ENCODE measurements around the gene HCN2.
"Not testable (repeated sequence)": the region's sequence is repeated elsewhere in the genome, so short reads cannot be mapped to it uniquely, and the experiment has no call there.

Gene HCN2

DNA sequence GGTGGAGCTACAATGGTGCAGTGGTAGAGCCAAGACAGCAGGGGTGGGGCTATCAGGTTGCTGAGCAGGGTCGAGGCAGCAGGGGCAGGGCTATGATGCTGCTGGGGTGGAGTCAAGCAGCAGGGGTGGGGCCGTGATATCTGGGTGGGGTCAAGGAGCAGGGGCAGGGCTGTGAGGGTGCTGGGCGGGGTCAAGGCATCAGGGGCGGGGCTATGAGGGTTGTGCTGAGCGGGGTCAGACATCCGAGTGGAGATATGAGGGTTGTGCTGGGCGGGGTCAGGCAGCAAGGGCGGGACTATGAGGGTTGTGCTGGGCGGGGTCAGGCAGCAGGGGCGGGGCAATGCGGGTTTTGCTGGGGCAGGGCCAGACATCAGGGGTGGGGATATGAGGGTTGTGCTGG lies 14.7 kb downstream of the HCN2 start:
- DNase-seq (ENCODE audit: low read depth in 2 of 2) = no peak

DNA sequence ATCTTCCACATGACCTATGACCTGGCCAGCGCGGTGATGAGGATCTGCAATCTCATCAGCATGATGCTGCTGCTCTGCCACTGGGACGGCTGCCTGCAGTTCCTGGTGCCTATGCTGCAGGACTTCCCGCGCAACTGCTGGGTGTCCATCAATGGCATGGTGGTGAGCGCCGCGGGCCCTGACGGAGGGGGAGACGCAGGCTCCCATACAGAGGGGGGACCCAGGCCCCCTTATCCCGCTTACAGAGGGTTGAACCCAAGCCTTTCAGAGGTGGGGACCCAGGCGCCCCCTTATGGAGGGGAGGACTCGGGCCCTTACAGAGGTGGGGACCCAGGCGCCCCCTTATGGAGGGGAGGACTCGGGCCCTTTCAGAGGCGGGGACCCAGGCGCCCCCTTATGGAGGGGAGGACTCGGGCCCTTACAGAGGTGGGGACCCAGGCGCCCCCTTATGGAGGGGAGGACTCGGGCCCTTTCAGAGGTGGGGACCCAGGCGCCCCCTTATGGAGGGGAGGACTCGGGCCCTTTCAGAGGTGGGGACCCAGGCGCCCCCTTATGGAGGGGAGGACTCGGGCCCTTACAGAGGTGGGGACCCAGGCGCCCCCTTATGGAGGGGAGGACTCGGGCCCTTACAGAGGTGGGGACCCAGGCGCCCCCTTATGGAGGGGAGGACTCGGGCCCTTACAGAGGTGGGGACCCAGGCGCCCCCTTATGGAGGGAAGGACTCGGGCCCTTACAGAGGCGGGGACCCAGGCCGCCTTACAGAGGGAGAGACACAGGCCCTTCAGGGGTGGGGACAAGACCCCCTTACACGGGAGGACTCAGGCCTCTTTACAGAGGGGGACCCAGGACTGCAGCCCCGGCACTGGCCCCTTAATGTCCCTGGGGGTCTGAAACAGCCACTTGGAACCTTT lies 15.6 kb downstream of the HCN2 start:
- DNase-seq (ENCODE audit: low read depth in 2 of 2) = not testable (repeated sequence)

DNA sequence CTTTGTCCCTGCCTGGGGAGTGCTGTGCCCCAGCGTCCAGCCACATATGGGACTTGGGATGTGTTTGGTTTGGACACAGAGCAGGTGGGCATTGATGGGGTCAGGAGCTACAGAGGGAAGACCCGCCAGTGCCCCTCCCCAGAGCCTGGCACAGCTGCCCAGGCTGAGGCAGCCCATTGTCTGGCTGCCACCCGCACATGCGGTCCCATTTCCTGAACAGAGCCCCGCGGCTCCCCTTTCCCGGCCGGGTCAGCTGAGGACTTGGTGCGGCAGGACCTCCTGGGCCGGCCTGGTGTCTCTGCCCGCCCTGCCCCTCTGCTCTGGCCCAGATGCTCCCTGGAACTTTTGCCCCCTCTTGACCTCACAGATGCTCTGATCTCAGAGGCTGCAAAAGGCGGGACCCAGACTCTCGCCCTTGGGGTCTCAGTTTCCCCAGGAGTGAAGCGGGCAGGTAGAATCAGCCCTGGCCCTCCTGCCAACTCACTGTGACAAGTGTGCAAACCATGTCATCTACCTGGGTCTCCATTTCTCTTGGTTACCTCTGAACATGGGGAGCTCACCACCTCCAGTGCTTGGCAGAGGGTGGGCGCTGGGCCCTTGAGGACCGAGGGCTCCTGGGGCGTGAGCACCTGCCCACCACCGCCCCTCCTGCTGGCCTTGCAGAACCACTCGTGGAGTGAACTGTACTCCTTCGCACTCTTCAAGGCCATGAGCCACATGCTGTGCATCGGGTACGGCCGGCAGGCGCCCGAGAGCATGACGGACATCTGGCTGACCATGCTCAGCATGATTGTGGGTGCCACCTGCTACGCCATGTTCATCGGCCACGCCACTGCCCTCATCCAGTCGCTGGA lies 17.8 kb downstream of the HCN2 start:
- no peak for DNase-seq (ENCODE audit: low read depth in 2 of 2)

DNA sequence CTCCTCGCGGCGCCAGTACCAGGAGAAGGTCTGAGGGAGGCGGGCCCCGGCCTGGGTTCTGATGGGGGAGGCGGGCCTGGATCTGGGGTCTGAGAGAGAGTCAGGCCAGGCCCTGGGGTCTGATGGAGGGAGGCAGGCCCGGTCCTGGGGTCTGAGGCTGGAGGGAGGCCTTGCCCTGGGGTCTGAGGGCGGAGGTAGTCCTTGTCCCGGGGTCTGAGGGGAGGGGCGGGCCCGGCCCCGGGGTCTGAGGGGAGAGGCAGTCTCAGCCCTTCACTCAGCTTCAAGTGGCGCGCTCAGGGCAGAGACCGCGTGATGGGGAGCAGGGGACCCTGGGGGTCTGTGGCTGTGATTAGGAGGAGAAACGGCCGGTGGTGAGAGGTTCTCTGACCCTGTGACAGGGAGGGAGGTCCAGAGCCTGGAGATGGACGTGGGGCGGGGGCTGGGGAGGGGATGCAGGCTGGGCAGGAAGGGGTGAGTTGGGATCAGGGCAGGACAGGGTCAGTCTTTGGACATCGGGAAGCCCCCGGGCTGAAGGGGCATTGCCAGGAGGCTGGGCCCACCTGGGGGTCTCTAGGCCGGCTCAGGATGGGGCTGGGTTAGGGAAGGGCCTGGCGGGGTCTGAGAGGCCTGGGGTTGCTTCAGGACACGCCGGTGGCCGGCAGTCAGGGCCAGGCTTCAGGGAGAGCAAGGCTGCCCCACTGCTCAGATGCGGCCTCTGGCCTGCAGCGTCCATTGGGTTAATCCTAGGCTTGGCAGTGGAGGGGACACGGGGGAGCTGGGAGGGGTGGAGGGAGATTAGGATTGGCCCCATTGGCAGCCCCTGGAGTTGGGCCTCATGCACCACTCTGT lies 18.7 kb downstream of the HCN2 start:
- no peak for DNase-seq (ENCODE audit: low read depth in 2 of 2)

DNA sequence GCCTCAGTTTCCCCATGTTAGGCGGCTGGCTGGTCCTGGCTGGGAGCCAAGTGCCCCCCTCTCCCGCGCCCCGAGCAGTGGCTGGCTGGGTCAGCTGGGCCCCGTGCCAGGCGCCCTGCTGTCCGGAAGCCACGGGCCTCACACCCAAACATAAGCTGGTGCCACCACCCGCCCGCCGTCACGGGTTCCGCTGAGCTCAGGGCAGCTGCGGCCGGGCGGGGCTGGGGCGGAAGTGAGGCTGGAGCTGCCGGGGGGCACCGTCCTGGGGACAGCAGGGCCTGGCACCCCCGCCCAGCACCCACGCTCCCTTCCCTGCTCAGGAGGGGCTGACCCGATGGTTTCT lies 19.3 kb downstream of the HCN2 start:
- no peak for DNase-seq (ENCODE audit: low read depth in 2 of 2)

DNA sequence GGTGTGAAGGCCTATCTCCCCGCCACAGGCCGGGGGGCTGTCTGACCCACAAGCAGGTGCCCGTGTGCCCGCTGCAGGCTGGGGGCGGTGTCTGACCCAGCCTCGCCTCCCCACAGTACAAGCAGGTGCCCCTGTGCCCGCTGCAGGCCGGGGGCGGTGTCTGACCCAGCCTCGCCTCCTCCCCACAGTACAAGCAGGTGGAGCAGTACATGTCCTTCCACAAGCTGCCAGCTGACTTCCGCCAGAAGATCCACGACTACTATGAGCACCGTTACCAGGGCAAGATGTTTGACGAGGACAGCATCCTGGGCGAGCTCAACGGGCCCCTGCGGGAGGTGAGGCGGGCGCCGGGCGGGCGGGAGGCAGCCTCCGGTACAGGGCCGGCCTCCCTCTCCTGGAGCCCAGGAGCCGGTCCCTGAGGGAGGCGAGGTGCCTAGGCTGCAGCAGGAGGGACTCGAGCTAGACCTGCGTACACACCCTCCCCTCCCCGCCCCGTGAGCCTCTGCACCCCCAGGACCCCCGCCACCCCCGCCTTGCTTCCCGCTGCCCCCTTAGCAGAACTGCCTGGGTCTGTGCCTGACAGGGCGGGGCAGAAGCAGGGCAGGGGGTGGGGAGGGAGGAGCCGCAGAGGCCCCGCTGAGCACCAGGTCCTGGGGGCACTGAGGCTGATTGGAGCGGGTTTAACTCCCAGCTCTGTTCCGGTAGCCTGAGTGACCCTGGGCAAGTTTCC lies 20.6 kb downstream of the HCN2 start:
- DNase-seq (ENCODE audit: low read depth in 2 of 2) = no peak

DNA sequence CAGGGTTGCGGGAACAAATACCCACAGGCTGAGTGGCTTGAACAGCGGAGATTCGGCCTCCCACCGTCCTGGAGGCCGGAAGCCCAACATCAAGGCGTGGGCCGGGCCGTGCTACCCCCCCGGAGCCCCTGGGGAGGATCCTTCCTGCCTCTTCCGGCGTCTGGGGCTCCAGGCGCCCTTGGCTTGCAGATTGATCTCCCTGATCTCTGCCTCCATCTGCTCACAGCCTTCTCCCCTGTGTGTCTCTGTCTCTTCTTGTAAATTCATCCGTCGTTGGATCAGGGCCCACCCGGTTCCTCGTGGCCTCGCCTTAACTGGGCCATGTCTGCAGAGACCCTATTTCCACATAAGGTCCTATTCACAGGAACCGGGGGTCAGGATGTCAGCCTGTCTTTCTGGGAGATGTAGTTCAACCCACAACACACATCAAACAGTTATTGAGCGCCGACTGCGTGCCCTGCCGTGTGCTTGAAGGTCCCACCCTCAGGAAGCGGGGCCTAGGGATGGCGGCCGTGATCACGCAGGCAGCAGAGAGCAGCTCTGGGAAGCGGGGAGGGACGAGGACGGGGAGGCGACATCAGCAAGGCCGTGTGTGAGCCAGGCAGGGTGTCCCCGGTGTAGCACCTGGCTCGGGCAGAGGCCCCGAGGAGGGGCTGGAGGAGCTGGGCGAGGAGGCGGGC lies 21.3 kb downstream of the HCN2 start:
- peak; percentile 55 to 56 for DNase-seq (ENCODE audit: low read depth in 2 of 2)

DNA sequence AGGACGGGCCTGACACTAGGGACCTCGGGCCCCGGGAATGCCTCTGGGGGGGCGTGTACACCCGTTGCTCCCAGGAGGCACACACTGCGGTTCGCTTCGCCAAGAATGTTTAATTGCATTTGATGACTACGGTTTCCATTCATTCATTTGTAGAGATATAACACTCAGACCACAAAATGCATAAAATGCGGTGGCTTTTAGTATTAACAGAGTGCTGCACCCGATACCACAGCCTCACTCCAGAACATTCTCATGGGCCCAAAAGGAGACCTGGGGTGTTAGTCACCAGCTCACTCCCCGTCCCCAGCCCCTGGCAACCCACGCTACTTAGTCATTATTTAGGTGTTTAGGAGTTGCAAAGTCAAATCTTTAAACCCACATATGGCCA lies 21.8 kb downstream of the HCN2 start:
- peak; percentile 93 for DNase-seq (ENCODE audit: low read depth in 2 of 2)

DNA sequence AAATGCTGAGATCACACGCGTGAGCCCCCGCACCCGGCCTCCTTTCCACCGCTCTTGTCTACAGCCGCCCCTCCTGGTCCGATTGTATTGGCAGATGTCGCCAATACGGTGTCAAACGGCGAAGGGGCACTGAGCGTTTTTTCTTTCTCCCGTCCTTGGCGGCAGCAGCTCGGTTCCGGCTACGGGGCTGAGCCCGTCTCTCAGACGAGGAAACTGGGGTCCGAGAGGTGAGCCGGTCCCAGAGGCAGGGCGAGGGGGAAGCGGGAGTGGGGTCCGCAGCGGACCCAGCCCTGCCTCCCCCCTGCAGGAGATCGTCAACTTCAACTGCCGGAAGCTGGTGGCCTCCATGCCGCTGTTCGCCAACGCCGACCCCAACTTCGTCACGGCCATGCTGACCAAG lies 23.3 kb downstream of the HCN2 start:
- no peak for DNase-seq (ENCODE audit: low read depth in 2 of 2)

DNA sequence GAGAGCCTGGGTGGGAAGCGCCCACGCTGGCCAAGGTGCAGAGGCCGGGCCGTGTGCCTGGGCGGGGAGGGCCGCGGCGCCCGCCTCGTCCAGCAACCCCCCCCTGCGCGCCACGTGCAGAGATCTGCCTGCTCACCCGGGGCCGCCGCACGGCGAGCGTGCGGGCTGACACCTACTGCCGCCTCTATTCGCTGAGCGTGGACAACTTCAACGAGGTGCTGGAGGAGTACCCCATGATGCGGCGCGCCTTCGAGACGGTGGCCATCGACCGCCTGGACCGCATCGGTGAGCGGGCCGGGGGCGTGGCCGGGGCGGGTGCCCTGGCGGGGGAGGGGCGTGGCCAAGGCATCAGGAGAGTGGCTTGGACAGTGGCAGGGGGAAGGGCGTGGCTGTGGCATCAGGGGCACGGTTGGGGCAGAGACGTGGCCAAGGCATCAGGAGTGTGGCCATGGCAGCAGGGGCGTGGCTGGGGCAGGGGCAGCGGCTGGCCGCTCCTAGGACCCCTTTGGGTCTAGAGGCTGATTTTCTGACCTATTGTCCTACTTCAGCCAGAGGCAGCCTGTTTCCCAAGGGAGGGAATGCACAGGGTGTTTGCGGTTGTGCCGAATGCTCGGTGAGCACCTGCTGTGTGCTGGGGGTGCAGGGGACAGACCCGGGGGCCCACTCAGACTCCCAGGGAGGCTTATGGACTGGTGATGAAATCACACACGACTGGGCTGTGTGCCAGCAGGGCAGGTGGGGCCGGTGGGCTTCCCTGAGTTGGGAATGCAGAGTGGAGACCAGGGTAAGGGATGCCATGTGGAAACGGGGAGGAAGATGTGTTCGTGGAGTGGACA lies 24.3 kb downstream of the HCN2 start:
- no peak for DNase-seq (ENCODE audit: low read depth in 2 of 2)

DNA sequence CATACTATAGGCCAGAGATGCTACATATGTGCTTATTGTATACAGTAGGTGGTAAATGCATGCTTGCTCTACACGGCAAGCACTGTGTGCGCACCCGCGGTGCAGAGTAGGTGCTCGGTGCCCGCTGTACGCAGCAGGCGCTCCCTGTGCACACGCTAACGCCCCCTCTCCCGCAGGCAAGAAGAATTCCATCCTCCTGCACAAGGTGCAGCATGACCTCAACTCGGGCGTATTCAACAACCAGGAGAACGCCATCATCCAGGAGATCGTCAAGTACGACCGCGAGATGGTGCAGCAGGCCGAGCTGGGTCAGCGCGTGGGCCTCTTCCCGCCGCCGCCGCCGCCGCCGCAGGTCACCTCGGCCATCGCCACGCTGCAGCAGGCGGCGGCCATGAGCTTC lies 25.9 kb downstream of the HCN2 start:
- no peak for DNase-seq (ENCODE audit: low read depth in 2 of 2)

DNA sequence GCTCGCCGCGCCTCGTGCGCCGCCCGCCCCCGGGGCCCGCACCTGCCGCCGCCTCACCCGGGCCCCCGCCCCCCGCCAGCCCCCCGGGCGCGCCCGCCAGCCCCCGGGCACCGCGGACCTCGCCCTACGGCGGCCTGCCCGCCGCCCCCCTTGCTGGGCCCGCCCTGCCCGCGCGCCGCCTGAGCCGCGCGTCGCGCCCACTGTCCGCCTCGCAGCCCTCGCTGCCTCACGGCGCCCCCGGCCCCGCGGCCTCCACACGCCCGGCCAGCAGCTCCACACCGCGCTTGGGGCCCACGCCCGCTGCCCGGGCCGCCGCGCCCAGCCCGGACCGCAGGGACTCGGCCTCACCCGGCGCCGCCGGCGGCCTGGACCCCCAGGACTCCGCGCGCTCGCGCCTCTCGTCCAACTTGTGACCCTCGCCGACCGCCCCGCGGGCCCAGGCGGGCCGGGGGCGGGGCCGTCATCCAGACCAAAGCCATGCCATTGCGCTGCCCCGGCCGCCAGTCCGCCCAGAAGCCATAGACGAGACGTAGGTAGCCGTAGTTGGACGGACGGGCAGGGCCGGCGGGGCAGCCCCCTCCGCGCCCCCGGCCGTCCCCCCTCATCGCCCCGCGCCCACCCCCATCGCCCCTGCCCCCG lies 26.5 kb downstream of the HCN2 start:
- no peak for DNase-seq (ENCODE audit: low read depth in 2 of 2)

DNA sequence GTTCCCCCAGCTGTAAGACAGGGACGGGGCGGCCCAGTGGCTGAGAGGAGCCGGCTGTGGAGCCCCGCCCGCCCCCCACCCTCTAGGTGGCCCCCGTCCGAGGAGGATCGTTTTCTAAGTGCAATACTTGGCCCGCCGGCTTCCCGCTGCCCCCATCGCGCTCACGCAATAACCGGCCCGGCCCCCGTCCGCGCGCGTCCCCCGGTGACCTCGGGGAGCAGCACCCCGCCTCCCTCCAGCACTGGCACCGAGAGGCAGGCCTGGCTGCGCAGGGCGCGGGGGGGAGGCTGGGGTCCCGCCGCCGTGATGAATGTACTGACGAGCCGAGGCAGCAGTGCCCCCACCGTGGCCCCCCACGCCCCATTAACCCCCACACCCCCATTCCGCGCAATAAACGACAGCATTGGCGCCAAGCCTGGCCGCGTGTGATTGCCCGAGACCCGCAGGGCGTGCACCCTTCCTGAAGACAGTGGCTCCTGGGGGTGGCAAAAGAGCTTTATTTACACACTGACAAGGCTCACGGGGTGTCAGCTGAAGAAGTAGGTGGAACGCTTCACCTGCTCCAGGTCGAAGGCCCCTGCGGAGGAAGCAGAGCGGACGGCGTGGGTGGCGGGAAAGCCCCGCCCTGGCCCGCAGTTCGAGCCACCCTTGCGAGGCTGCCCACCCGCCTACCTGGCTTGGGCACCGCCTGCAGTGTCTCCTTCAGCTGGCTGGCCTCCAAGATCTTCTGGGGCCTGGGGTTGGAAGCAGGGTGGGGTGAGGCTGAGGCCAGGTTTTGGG lies 27.3 kb downstream of the HCN2 start:
- DNase-seq (ENCODE audit: low read depth in 2 of 2) = no peak

DNA sequence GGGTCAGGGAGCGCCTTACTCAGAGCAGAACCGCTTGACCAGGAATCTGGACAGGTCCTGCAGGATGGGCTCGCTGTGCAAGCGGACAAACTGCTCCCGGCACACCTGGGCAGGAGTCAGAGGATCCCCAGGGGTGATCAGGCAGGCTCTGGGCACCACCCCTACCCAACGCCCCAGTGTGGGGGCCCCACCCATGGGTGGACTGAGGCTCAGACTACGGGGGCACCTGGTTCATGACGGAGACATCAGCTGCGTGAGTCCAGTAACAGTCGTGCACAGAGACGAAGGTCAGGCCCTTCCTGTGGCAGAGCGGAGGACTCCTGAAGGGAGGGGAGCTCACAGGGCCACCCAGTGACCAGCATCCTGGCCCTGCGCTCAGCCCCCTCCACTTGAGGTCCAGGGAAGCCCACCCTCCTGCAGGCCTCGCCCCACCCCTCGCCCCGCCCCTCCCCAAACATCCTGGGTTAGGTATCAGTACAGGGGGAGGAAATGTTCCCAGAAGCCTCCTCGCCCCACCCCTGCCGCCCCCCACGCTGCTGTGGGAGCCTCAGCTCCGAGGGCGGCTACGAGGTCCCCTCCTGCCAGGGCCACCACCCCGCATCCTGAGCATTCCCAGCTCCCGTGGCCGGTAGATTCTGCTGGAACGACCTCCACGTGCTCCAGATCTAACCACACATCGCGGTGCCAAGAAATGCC lies 28.0 kb downstream of the HCN2 start:
- DNase-seq (ENCODE audit: low read depth in 2 of 2) = no peak

DNA sequence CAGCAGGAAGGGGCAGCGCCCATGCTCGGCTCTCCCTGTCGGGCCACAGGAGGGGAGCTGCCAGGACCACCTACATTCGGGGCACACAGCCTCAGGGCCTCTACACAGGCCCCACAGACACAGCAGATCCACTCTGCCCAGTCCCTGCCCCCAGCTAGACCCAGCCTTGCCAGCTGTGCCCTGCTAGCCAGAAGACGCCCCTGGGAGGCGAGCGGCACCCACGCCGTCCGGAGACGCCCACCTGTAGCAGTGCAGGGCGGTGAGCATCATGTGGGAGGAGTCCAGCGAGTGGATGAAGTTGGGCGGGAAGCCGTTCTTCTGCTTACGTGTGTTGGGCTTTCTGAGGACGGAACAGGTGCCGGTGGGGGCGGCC lies 28.6 kb downstream of the HCN2 start:
- DNase-seq (ENCODE audit: low read depth in 2 of 2) = no peak

DNA sequence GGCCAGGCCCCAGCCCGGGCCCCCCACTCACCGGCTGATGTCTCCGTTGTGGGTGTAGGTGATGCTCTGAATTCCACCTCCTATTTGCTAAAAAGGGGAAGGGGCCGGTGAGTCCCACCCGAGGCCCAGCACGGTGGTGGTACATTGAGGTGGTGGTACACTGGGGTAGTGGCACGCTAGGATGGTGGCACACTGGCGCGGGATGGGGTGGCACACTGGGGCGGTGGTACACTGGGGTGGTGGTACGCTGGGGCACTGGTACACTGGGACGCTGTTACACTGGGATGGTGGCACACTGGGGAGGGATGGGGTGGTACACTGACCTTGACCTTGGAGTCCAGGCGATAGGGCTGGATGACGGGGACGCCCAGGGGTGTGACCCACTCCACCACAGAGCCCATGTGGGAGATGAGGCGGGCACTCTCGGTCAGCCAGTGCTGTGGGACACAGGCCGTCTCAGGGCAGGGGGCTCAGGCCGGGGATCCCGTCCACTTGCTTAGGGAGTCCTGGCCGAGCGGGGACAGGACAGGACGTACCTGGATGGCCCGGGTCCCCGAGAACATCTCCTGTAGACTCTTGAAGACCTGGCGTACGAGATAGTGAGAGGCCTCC lies 29.1 kb downstream of the HCN2 start:
- no peak for DNase-seq (ENCODE audit: low read depth in 2 of 2)

DNA sequence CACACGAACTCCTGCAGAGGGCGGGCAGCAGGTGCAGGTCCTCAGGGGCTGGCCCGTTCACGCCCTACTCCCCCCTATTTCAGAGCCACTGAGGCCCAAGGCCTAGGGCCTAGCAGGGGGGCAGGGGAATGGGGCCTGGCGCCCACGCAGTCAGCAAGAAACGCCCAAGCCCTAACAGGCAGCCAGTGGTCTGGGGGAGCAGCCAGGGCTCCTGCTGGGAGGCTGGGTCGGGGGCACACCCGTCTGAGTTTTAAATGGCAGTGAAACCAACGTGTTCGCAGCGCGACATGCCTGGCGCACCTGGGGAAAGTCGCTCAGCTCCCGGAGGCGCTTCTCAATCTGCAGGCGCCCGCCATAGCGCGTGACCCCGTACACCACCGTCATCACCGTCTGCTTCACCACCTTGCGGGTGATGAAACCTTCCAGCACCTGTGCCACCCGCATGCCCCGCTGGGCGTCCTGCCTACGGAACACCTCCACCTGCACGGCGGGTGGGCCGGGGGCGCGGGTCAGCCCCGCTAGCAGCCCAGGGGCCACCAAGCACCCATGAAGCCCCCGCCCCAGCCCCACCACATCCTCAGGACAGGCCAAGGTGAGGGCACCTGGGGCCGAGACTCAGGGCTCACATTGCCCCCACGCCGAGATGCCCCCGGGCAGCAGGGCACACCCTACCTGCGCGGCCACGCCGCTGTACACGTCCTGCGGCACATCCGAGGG lies 29.8 kb downstream of the HCN2 start:
- DNase-seq (ENCODE audit: low read depth in 2 of 2) = no peak
